SK-N-MC (cell line): ENCODE measurements around the gene TANGO6.

ENCODE experiments used
- EZH2 ChIP-seq: fragments of 200-600 bp; sonication (generic); IDR thresholded peaks from one replicate; pipeline ENCODE4 v1.6.1; 2017; ENCODE audit warnings: antibody characterized with exemption
- FOXP2 ChIP-seq: optimal IDR thresholded peaks from 2 replicates; pipeline ENCODE3; 2011; ENCODE audit warnings: mild to moderate bottlenecking, moderate library complexity; ENCODE audit not compliant: insufficient read depth; ENCODE audit errors: extremely low read length, control extremely low read depth
- POLR2AphosphoS5 ChIP-seq: IDR thresholded peaks from 2 replicates; pipeline ENCODE4 v1.6.1; 2012; ENCODE audit warnings: mild to moderate bottlenecking, low read depth, low read length, borderline replicate concordance

GRCh38 chr16:68999114-68999513 is 155.8 kb downstream of the TANGO6 start:
- TF ChIP-seq POLR2AphosphoS5: no peak
- no peak for TF ChIP-seq EZH2
- no peak for TF ChIP-seq FOXP2
